HepG2 (cell line): ENCODE data around the gene ART4.

Experiments used
- CTCF ChIP-seq: sonication (generic); formaldehyde crosslinking; IDR thresholded peaks from 2 replicates; pipeline ENCODE4 v1.5.0; 2020; ENCODE audit warnings: mild to moderate bottlenecking, missing genetic modification reagents, moderate library complexity
- EZH2 ChIP-seq: conservative IDR thresholded peaks from 2 replicates; pipeline ENCODE4 v1.6.1; 2012; ENCODE audit warnings: mild to moderate bottlenecking, low read depth, low read length, moderate library complexity
- GABPA ChIP-seq, 2 experiments: IDR thresholded peaks; 2 replicates each; pipeline ENCODE4 v1.6.1; 2011 to 2016; ENCODE audit warnings: low read depth in 2 of 2, low read length in 1 of 2, missing biosample characterization in 1 of 2, missing genetic modification characterization in 1 of 2
- MAX ChIP-seq: IDR thresholded peaks from 2 replicates; pipeline ENCODE4 v1.6.1; 2012; ENCODE audit warnings: inconsistent platforms
- RBAK ChIP-seq: sonication (generic); formaldehyde crosslinking; IDR thresholded peaks from 2 replicates; pipeline ENCODE4 v1.5.1; 2020; ENCODE audit warnings: mild to moderate bottlenecking, missing genetic modification reagents
- SRSF9 ChIP-seq: fragments of 200-400 bp; formaldehyde crosslinking; IDR thresholded peaks from 2 replicates; pipeline ENCODE4 v1.6.1; 2018; ENCODE audit warnings: borderline replicate concordance, mild to moderate bottlenecking, low read depth, low read length; ENCODE audit not compliant: insufficient read depth, poor library complexity, severe bottlenecking
- TBP ChIP-seq: sonication (generic); formaldehyde crosslinking; IDR thresholded peaks from 2 replicates; pipeline ENCODE4 v1.5.0; 2020; ENCODE audit warnings: missing genetic modification reagents
- ZBTB33 ChIP-seq: sonication (generic); formaldehyde crosslinking; IDR thresholded peaks from 2 replicates; pipeline ENCODE4 v1.4.0; 2020; ENCODE audit warnings: missing genetic modification reagents
- ZHX1 ChIP-seq: sonication (generic); formaldehyde crosslinking; IDR thresholded peaks from 2 replicates; pipeline ENCODE4 v1.8.1; 2022; ENCODE audit warnings: low read depth, mild to moderate bottlenecking, missing genetic modification reagents

GRCh38 chr12:14839262-14839661 is 4.1 kb downstream of the ART4 start:
- TF ChIP-seq ZBTB33 (CRISPR knock-in tag) (no peak), TBP (CRISPR knock-in tag) (no peak), ZHX1 (no peak), MAX (no peak), GABPA (IDR thresholded peaks at IDR 0.05; ENCODE audit: low read depth, low read length) (no peak), GABPA (CRISPR knock-in tag; IDR thresholded peaks at IDR 0.05; ENCODE audit: low read depth) (no peak), SRSF9 (no peak), CTCF (CRISPR knock-in tag) (no peak), RBAK (no peak), EZH2 (no peak)
